Thoracic aorta (tissue), 2 donors: ENCODE results near the gene ZMYND15. TPM values are rescaled to one million over a fixed set of nuclear protein-coding genes. Genes with fewer than 3 reads are reported as not detected.
"Not testable (repeated sequence)": the region's sequence is repeated elsewhere in the genome, so short reads cannot be mapped to it uniquely, and the experiment has no call there.

Source experiments
- ATAC-seq: fragments of 150-250 bp; one replicate; pipeline ENCODE4 v1.8.0; 2017; ENCODE audit warnings: low read depth; ENCODE audit not compliant: insufficient number of reproducible peaks, low FRiP score
- DNase-seq: peaks from one replicate; pipeline ENCODE4 v3.0.0-alpha.2; 2020; ENCODE audit warnings: low spot score
- H3K27ac ChIP-seq, 2 donors: fragments of 200-600 bp; sonication (generic); 1 replicate in 1 of 2; 2 replicates in 1 of 2; pipeline ENCODE4 v1.5.1; 2016; ENCODE audit warnings: mild to moderate bottlenecking in 2 of 2, moderate library complexity in 2 of 2
- H3K27me3 ChIP-seq: fragments of 200-600 bp; sonication (generic); replicated peaks from 2 replicates; pipeline ENCODE4 v1.6.0; 2016; ENCODE audit warnings: mild to moderate bottlenecking; ENCODE audit not compliant: insufficient read depth
- H3K36me3 ChIP-seq: fragments of 200-600 bp; sonication (generic); one replicate; pipeline ENCODE4 v1.5.1; 2016
- H3K4me1 ChIP-seq, 2 donors: fragments of 200-600 bp; sonication (generic); 1 replicate in 1 of 2; 2 replicates in 1 of 2; pipeline versions ENCODE4 v1.5.1 to v1.6.0; 2016; ENCODE audit warnings: low read depth in 2 of 2, mild to moderate bottlenecking in 1 of 2; ENCODE audit not compliant: control insufficient read depth in 1 of 2
- H3K4me3 ChIP-seq: fragments of 200-600 bp; sonication (generic); 2 replicates; pipeline ENCODE4 v1.5.1; 2016; ENCODE audit warnings: mild to moderate bottlenecking
- H3K9me3 ChIP-seq: fragments of 200-600 bp; sonication (generic); 2 replicates; pipeline ENCODE4 v1.5.1; 2016
- CTCF ChIP-seq: fragments of 200-600 bp; sonication (generic); IDR thresholded peaks from one replicate; pipeline ENCODE4 v1.5.1; 2019; ENCODE audit warnings: antibody characterized with exemption
- total RNA-seq, 2 donors: library from RNA; depleted of rRNA; stranded (reverse); fragments of >200 nt; gene quantifications; one replicate each; pipeline versions ENCODE4 v1.1.0 to v1.2.3, GENCODE V29; 2016

ZMYND15 gene
- total RNA-seq, 2 donors from 2014 or later, result 2.5 to 5.8 TPM

GRCh38 chr17:4711661-4712181 is 27.9 kb upstream of the ZMYND15 start:
- Histone ChIP-seq H3K9me3 (no peaks in the 10 kb centered on the region), H3K4me3 (peak overlapping the region; percentile 98), H3K36me3 (no peaks in the 10 kb centered on the region), H3K4me1 (peaks cover 3 to 7% of the 10 kb centered on the region in 2 donors), H3K27ac (peak overlapping the region in 1 of 2 donors; percentile 68), H3K27me3 (no peaks in the 10 kb centered on the region)
- ATAC-seq (no peak), DNase-seq (no peak)
- TF ChIP-seq CTCF, result no peak

DNA sequence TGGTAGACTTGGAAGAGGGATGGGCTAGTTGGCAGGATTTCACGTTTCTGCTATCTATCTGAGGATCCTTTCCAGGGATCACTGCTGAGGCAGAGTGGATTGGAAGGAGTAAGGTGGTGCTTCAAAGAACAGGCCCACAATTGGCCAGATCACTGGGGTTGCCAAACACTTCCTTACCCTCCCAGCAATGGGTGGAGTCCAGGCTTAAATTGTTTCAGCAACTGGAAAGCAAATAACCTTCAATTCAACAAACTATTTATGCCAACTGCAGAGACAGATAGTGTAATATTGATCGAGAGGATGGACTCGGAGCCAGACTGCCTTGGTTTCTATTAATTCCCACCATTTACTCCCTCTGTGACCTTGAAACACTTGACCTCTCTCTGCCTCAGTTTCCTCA is 27.1 kb upstream of the ZMYND15 start:
- ATAC-seq (no peak), DNase-seq (no peak)
- Histone ChIP-seq H3K36me3 (peaks cover 5% of the 10 kb centered on the region), H3K4me3 (peak overlapping the region; percentile 98), H3K27me3 (no peaks in the 10 kb centered on the region), H3K9me3 (no peaks in the 10 kb centered on the region), H3K27ac (no peak overlapping the region), H3K4me1 (peaks cover 3 to 7% of the 10 kb centered on the region in 2 donors)
- no peak for TF ChIP-seq CTCF

DNA sequence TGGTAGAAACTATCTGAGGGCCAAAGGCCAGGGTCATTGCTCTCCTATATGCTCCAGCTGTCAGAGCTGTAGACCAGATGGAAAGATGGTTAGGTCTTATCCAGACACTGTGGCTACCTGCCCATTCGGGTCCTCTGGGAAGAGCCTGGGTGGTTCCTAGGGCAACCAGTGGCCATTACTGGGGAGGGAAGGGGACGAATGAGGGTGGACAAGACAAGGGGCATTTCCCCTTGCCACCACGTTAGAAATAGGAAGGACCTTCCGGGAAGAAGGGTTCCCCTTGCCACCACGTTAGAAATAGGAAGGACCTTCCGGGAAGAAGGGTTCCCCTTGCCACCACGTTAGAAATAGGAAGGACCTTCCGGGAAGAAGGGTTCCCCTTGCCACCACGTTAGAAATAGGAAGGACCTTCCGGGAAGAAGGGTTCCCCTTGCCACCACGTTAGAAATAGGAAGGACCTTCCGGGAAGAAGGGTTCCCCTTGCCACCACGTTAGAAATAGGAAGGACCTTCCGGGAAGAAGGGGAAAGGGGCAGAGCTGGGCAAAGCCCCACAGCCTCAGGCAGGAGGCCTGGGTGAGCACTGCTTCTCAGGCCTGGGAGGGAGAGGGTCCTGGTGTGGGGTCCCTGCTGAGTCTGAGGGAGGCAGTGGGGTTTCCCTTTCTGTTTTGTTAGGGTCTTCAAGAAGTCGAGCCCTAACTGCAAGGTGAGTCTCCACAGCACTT is 25.1 kb upstream of the ZMYND15 start:
- H3K36me3 ChIP-seq, ATAC-seq, H3K27ac ChIP-seq, H3K4me3 ChIP-seq, H3K27me3 ChIP-seq, DNase-seq, H3K4me1 ChIP-seq, H3K9me3 ChIP-seq: not testable (repeated sequence)

DNA sequence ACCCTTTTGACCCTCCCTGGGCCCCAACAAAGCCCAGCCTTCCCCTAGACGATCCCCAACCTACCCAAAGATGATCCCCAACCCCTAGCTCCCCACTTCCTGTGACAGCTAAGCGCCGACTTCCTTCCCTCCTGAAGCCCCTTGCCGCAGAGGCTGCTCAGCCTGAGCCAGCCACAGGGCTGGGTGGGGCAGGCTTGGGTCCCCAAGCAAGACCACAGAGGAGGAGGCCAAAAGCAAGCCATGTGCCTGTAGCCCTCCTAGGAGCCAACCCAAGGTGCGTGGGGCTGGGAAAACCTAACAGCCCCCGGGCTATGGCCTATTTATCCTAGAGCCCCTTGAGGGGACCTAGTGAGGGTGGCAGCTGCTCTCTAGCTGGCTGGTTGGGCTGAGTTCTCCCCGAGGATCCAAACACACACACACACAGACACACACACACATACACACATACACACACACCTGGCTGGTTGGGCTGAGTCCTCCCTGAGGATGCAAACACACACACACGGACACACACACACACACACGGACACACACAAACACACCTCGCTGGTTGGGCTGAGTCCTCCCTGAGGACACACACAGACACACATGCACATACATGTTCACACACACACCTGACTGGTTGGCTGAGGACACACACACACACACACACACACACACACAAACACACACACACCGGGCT is 24.4 kb upstream of the ZMYND15 start:
- H3K4me1 ChIP-seq, result peaks cover 0 to 7% of the 10 kb centered on the region in 2 donors
- DNase-seq, result no peak
- H3K27me3 ChIP-seq, result no peaks in the 10 kb centered on the region
- no peak overlapping the region for H3K4me3 ChIP-seq
- no peaks in the 10 kb centered on the region for H3K9me3 ChIP-seq
- TF ChIP-seq CTCF, result no peak
- peaks cover 5% of the 10 kb centered on the region for H3K36me3 ChIP-seq
- H3K27ac ChIP-seq, result no peak overlapping the region
- no peak for ATAC-seq

- Histone ChIP-seq H3K36me3 (peaks cover 5% of the 10 kb centered on the region), H3K4me1 (peaks cover 0 to 3% of the 10 kb centered on the region in 2 donors), H3K27me3 (no peaks in the 10 kb centered on the region), H3K4me3 (no peak overlapping the region), H3K9me3 (no peaks in the 10 kb centered on the region), H3K27ac (no peak overlapping the region)
- DNase-seq (no peak), ATAC-seq (no peak)
- no peak for TF ChIP-seq CTCF
These were observed 23.6 kb upstream of the ZMYND15 start for GRCh38 chr17:4716081-4716480.
